Measurements from ENCODE around the gene SPG7. TPM values are rescaled to one million over a fixed set of nuclear protein-coding genes. Genes with fewer than 3 reads are reported as not detected.

The SPG7 gene
- total RNA-seq, 4 donors from 2014 or later: 102 to 178 (median 127) TPM

DNA sequence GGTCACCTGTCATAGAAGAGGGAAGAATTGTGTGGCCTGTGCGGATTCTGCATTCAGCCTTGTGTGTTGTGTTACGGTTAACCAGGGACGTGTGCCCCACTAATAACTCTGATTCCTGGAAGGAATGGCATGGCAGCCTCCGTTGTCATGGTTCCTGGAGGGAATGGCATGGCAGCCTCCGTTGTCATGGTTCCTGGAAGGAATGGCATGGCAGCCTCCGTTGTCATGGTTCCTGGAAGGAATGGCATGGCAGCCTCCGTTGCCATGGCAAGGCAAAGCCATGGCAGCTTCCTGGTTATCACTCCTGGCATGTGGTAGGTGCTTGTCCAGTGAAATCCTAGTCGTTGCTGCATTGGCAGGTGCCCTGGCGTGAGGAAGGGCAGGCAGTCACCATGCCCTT lies 8.9 kb downstream of the SPG7 start:
- H3K4me3 ChIP-seq: no peak overlapping the region
- H3K4me1 ChIP-seq: no peaks in the 10 kb centered on the region
- no peak overlapping the region for H3K27ac ChIP-seq
- H3K36me3 ChIP-seq: peaks cover 2 to 98% (median 13%) of the 10 kb centered on the region in 3 donors
- no peaks in the 10 kb centered on the region for H3K9me3 ChIP-seq
- WGBS, 2 donors: 77 to 98% methylated on average over 6 to 9 of the region's 9 CpGs
- H3K27me3 ChIP-seq: no peaks in the 10 kb centered on the region
- TF ChIP-seq EP300 (IDR thresholded peaks at IDR 0.05) (no peak), POLR2A (IDR thresholded peaks at IDR 0.05) (no peak)
- TF ChIP-seq, protein P1, sequence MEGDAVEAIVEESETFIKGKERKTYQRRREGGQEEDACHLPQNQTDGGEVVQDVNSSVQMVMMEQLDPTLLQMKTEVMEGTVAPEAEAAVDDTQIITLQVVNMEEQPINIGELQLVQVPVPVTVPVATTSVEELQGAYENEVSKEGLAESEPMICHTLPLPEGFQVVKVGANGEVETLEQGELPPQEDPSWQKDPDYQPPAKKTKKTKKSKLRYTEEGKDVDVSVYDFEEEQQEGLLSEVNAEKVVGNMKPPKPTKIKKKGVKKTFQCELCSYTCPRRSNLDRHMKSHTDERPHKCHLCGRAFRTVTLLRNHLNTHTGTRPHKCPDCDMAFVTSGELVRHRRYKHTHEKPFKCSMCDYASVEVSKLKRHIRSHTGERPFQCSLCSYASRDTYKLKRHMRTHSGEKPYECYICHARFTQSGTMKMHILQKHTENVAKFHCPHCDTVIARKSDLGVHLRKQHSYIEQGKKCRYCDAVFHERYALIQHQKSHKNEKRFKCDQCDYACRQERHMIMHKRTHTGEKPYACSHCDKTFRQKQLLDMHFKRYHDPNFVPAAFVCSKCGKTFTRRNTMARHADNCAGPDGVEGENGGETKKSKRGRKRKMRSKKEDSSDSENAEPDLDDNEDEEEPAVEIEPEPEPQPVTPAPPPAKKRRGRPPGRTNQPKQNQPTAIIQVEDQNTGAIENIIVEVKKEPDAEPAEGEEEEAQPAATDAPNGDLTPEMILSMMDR (IDR thresholded peaks at IDR 0.05): no peak
- DNase-seq (ENCODE audit: low spot score in 2 of 2): no peak

DNA sequence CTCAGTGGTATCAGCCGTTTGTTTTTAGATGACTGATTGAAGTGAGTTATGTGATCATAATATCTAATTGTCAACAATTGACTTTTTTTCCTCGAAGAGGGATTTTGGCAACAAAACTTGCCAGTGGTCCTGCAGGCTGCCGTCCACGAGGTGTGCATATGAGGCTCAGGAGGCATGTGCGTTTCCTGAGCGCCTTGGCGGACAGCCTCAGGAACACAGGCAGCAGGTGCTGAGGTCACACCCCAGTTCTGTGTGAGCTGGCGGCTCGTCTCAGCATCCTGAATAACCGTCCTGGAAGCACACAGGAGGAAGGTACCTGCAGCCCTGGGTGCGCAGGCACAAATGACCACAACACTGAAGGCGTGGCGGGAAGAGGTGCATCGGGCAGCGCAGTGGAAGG lies 11.7 kb downstream of the SPG7 start:
- H3K4me3 ChIP-seq: no peak overlapping the region
- DNase-seq (ENCODE audit: low spot score in 2 of 2): no peak
- no peaks in the 10 kb centered on the region for H3K4me1 ChIP-seq
- H3K27ac ChIP-seq: no peak overlapping the region
- no peaks in the 10 kb centered on the region for H3K27me3 ChIP-seq
- H3K9me3 ChIP-seq: no peaks in the 10 kb centered on the region
- TF ChIP-seq POLR2A (IDR thresholded peaks at IDR 0.05) (no peak), EP300 (IDR thresholded peaks at IDR 0.05) (no peak)
- TF ChIP-seq, protein P1 (IDR thresholded peaks at IDR 0.05): no peak
- H3K36me3 ChIP-seq: peaks cover 0 to 99% (median 5%) of the 10 kb centered on the region in 3 donors
- 75 to 85% methylated on average over 15 of the region's 15 CpGs for WGBS, 2 donors

DNA sequence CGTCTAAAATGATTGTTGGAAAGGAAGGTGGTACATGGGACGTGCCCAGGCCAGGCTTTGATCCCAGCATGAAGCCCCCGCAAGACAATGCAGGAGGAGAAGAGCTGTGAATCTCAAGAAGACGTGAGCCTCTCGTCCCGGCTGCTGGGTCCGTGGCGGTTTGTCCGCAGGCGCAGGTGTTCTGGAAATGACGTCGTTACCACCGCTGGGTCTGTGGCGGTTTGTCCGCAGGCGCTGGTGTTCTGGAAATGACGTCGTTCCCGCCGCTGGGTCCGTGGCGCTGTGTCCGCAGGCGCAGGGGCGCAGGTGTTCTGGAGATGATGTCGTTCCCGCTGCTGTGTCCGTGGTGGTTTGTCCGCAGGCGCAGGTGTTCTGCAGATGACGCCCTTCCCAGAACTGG lies 14.1 kb downstream of the SPG7 start:
- H3K27me3 ChIP-seq: no peaks in the 10 kb centered on the region
- no peak overlapping the region for H3K27ac ChIP-seq
- H3K4me1 ChIP-seq: no peaks in the 10 kb centered on the region
- TF ChIP-seq, protein P1 (IDR thresholded peaks at IDR 0.05): no peak
- TF ChIP-seq EP300 (IDR thresholded peaks at IDR 0.05) (no peak), POLR2A (IDR thresholded peaks at IDR 0.05) (no peak)
- no peak for DNase-seq (ENCODE audit: low spot score in 2 of 2)
- WGBS, 2 donors: 87 to 90% methylated on average over 26 of the region's 31 CpGs
- H3K4me3 ChIP-seq: no peak overlapping the region
- peaks cover 5 to 99% (median 9%) of the 10 kb centered on the region in 3 donors for H3K36me3 ChIP-seq
- H3K9me3 ChIP-seq: no peaks in the 10 kb centered on the region

DNA sequence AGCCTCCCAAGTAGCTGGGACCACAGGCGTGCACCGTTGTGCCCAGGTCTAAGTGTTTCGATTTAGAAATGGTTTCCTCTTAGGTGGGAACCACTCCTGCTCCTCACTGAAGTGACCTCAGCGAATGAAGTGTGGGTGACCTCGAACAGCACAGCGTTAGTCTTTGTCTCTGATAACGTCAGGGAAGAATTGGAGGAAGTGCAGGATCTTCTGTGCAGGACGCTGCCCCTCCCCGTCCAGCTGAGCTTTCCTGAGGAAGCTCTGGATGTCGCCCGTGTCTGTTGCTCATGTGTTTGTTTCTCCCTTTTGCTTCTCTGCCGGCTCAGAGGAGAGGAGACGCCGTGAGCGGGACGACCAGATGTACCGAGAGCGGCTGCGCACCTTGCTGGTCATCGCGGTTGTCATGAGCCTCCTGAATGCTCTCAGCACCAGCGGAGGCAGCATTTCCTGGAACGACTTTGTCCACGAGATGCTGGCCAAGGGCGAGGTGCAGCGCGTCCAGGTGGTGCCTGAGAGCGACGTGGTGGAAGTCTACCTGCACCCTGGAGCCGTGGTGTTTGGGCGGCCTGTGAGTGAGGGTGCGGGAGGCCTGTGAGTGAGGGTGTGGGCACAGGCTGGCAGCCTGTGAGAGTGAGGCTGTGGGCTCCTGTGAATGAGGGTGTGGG lies 15.6 kb downstream of the SPG7 start:
- Histone ChIP-seq H3K27me3 (no peaks in the 10 kb centered on the region), H3K4me3 (no peak overlapping the region), H3K27ac (no peak overlapping the region), H3K4me1 (no peaks in the 10 kb centered on the region), H3K36me3 (peaks cover 9 to 99% (median 10%) of the 10 kb centered on the region in 3 donors), H3K9me3 (no peaks in the 10 kb centered on the region)
- TF ChIP-seq POLR2A (IDR thresholded peaks at IDR 0.05) (no peak), EP300 (IDR thresholded peaks at IDR 0.05) (no peak)
- TF ChIP-seq, protein P1 (IDR thresholded peaks at IDR 0.05): no peak
- DNase-seq (ENCODE audit: low spot score in 2 of 2): no peak
- 87 to 90% methylated on average over 32 of the region's 32 CpGs for WGBS, 2 donors

DNA sequence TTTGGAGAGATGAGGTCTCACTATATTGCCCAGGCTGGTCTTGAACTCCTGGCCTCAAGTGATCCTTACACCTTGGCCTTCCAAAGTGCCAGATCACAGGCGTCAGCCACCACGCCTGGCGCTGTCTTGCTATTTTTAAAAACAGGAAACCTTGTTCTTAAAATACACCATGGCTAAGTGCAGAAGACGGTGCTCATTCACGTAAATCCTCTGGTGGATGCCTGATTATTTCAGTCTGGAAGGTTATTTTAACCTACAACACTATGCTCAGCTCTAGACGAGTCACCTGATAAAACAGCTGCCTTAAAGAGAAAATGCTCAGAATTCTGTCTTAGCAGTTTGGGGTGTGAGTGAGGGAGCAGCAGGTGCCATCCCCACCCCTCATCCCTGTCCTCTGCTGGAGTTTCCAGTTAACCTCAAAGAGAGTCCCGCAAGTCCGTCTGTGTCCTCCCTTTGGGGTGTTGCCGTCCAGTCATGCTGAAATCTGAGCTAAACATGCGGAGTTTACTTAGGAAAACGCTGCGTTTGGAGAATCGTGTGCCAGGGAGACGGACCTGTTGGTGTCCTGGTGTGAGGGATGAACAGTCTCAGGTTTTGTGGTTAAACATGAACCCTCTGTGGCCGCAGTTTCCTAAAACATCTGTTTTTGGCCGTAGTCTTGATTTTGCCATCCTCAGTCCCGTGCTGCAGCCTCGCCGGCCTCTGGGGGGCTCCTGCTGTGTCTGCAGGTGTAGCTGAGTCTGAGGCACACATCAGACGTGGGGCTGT lies 17.1 kb downstream of the SPG7 start:
- Histone ChIP-seq H3K9me3 (no peaks in the 10 kb centered on the region), H3K4me1 (no peaks in the 10 kb centered on the region), H3K36me3 (peaks cover 10 to 99% (median 22%) of the 10 kb centered on the region in 3 donors), H3K27me3 (no peaks in the 10 kb centered on the region), H3K4me3 (no peak overlapping the region), H3K27ac (no peak overlapping the region)
- TF ChIP-seq, protein P1 (IDR thresholded peaks at IDR 0.05): no peak
- TF ChIP-seq POLR2A (IDR thresholded peaks at IDR 0.05) (no peak), EP300 (IDR thresholded peaks at IDR 0.05) (no peak)
- 75 to 84% methylated on average over 20 of the region's 20 CpGs for WGBS, 2 donors
- no peak for DNase-seq (ENCODE audit: low spot score in 2 of 2)
